ENCODE results near the gene MAP4K3. TPM values are rescaled to one million over a fixed set of nuclear protein-coding genes. Genes with fewer than 3 reads are reported as not detected.

Gene MAP4K3
- total RNA-seq, 1 experiment from 2014 or later, result 36.0 TPM

- no peaks in the 10 kb centered on the region for H3K9me3 Mint-ChIP-seq (ENCODE audit: unreplicated experiment)
- POLR2A ChIA-PET, result no interaction called here
- H3K4me3 Mint-ChIP-seq (ENCODE audit: unreplicated experiment), result no peak overlapping the region
- no peaks in the 10 kb centered on the region for H3K4me1 Mint-ChIP-seq (ENCODE audit: insufficient read depth, unreplicated experiment)
- intact Hi-C loops (cut with micrococcal nuclease), result no loop called here
- no peak overlapping the region for H3K27ac Mint-ChIP-seq (ENCODE audit: low read depth, unreplicated experiment)
- CTCF ChIA-PET, result interaction anchor here (0.8 kb wide), 1 partner anchor 14 kb away, joined by 3 read pairs; no protein-coding TSS in a partner anchor
- no peaks in the 10 kb centered on the region for H3K27me3 Mint-ChIP-seq (ENCODE audit: insufficient read depth, unreplicated experiment)
- BruUV-seq (replicated peaks), result no TSS peak
- no peaks in the 10 kb centered on the region for H3K36me3 Mint-ChIP-seq (ENCODE audit: insufficient read depth, unreplicated experiment)
- TF ChIP-seq CTCF (IDR thresholded peaks at IDR 0.05; ENCODE audit: unreplicated experiment), result no peak
- DNase-seq (ENCODE audit: unreplicated experiment), result no peak
These were observed 233.7 kb downstream of the MAP4K3 start for GRCh38 chr2:39203382-39203781.

- Mint-ChIP-seq H3K4me1 (ENCODE audit: insufficient read depth, unreplicated experiment) (no peaks in the 10 kb centered on the region), H3K36me3 (ENCODE audit: insufficient read depth, unreplicated experiment) (no peaks in the 10 kb centered on the region), H3K4me3 (ENCODE audit: unreplicated experiment) (no peak overlapping the region)
These were observed 234.3 kb downstream of the MAP4K3 start for GRCh38 chr2:39202639-39203369.

More at GRCh38 chr2:39202639-39203369, 234.3 kb downstream of the MAP4K3 start:
- no peak for TF ChIP-seq CTCF (IDR thresholded peaks at IDR 0.05; ENCODE audit: unreplicated experiment)
- ChIA-PET CTCF (interaction anchor here (0.6 to 0.8 kb wide), 2 partner anchors 13 to 14 kb away, joined by 3 read pairs; no protein-coding TSS in a partner anchor), POLR2A (no interaction called here)
- DNase-seq (ENCODE audit: unreplicated experiment), result no peak
- no TSS peak for BruUV-seq (replicated peaks)
- intact Hi-C loops (cut with micrococcal nuclease), result no loop called here
- Mint-ChIP-seq H3K9me3 (ENCODE audit: unreplicated experiment) (no peaks in the 10 kb centered on the region), H3K27me3 (ENCODE audit: insufficient read depth, unreplicated experiment) (no peaks in the 10 kb centered on the region), H3K27ac (ENCODE audit: low read depth, unreplicated experiment) (no peak overlapping the region)

Other genes with a start within 250 kb of the MAP4K3 start
- gene CDKL4, start 193.3 kb downstream of the MAP4K3 start, total RNA-seq (2022), result 1.1 TPM in 1 of 2 replicates, not detected in the other
- 0.66 and 0.86 TPM in 2 replicates for gene TMEM178A, start 228.6 kb upstream of the MAP4K3 start, total RNA-seq (2022)

Measured in MCF 10A (cell line).